LNCAP (cell line): ENCODE results near the gene PRDM5.

Experiments
- TF ChIP-seq, protein P1 (sequence below): fragments of 450-650 bp; IDR thresholded peaks from 2 replicates; pipeline ENCODE4 v1.5.1; 2017; ENCODE audit warnings: mild to moderate bottlenecking

The PRDM5 gene

DNA sequence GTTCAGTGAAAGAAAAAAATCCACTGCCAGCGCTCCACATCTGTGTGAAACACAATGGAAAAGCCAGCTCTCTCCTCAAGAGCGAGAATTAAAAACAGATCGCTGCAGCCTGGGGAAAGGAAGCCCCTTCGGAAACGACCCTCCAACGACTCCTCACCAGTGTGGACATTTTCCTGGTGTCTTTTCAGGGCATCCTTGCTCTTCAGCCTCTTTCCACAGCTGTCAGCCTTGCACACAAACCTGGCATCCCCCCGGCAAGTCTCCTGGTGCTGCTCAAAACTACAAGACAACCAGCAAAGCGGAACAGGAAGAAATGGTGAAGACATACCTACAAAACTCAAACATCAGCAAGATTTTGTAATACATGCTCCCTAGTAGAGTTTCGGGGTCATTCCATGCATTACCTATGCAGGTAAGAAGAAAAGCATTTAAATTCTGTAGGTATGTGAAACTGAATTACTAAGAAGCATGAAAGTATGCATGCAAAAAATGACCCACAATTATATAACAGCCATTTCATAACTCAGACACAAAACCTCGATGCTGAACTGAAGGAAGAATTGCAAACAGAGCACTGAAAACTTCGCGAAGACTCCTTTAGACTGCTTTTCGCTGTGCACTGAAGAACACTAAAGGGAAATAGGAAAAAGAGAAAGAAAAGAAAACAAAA, 106.1 kb downstream of the PRDM5 start:
- TF ChIP-seq, protein P1, sequence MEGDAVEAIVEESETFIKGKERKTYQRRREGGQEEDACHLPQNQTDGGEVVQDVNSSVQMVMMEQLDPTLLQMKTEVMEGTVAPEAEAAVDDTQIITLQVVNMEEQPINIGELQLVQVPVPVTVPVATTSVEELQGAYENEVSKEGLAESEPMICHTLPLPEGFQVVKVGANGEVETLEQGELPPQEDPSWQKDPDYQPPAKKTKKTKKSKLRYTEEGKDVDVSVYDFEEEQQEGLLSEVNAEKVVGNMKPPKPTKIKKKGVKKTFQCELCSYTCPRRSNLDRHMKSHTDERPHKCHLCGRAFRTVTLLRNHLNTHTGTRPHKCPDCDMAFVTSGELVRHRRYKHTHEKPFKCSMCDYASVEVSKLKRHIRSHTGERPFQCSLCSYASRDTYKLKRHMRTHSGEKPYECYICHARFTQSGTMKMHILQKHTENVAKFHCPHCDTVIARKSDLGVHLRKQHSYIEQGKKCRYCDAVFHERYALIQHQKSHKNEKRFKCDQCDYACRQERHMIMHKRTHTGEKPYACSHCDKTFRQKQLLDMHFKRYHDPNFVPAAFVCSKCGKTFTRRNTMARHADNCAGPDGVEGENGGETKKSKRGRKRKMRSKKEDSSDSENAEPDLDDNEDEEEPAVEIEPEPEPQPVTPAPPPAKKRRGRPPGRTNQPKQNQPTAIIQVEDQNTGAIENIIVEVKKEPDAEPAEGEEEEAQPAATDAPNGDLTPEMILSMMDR, result no peak

DNA sequence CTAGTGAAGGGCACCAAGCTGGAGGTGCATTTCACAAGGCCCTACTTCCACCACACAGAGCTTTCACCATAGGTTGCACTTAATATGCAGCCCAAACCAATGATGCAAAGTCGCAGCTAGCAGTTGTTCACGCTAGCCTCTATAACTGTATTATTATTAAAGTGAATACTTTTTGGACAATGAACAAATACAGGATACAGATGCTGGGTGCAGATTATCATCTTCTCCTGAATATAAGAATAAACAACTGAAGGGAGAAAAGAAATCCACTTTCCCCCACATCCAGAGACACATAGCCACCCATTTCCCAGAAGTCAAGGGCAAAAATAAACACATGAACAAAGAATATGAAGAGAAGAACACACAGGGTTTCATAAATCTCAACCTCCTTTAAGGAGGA, 107.2 kb downstream of the PRDM5 start:
- TF ChIP-seq, protein P1, result no peak

DNA sequence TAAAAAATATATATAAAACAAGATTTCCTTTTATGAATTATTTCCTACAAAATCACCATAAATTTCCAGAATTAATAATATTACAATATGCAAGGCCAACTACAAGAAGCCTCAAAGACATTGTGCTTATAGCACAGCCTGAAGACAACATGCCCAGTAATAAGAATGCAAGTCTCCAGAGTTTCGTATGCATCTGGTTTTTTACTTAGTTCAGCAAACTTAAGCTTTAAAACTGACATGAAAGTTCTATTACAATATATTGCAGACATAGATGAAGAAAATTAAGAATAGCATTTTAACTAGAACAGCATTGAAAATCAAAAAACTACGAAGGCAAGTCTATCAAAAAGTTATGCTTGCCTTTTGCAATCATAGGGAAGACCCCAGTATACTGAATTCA, 107.6 kb downstream of the PRDM5 start:
- TF ChIP-seq, protein P1, result no peak

DNA sequence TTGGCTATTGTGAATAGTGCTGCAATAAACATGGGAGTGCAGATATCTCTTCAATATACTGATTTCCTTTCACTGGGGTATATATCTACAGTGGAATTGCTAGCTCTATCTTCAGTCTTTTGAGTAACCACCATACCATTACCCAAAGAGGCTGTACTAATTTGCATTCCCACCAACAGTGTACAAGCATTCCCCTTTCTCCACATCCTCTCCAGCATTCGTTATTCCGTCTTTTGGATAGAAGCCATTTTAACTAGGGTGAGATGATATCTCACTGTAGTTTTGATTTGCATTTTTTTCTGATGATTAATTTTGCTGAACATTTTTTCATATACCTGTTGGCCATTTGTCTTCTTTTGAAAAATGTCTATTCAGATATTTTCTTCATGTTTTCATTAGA, 110.3 kb downstream of the PRDM5 start:
- TF ChIP-seq, protein P1, result no peak

DNA sequence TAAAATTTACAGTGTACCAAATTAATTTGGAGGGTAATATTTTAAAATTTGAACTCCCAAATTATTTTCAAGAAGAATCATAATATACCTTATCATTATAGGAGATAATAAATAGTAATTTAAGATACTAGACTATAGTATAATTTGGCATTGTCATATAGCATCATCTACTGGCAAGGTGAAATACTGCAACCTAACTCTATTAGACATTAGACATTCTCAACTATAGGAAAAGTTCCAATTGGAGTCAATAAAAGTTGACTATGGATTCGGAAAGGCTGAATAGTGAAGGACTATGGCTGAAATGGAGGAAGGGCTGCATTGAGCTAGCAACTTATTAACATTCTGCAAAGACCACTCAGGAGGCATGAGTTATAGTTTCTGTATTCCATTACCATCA, 113.0 kb downstream of the PRDM5 start:
- TF ChIP-seq, protein P1, result peak; percentile 35

DNA sequence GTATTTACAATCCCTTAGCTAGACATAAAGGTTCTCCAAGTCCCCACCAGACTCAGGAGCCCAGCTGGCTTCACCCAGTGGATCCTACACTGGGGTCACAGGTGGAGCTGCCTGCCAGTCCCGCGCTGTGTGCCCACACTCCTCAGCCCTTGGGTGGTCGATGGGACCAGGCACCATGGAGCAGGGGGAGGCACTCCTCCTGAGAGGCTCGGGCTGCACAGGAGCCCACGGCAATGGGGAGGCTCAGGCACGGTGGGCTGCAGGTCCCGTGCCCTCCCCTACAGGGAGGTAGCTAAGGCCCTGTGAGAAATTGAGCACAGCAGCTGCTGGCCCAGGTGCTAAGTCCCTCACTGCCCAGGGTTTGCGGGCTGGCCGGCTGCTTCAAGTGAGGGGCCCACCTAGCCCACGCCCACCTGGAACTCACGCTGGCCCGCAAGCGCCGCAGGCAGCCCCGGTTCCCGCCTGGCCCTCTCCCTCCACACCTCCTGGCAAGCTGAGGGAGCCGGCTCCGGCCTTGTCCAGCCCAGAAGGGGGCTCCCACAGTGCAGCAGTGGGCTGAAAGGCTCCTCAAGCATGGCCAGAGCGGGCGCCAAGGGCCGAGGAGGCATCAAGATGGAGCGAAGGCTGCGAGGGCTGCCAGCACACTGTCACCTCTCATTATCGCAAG, 113.9 kb downstream of the PRDM5 start:
- TF ChIP-seq, protein P1, result no peak

DNA sequence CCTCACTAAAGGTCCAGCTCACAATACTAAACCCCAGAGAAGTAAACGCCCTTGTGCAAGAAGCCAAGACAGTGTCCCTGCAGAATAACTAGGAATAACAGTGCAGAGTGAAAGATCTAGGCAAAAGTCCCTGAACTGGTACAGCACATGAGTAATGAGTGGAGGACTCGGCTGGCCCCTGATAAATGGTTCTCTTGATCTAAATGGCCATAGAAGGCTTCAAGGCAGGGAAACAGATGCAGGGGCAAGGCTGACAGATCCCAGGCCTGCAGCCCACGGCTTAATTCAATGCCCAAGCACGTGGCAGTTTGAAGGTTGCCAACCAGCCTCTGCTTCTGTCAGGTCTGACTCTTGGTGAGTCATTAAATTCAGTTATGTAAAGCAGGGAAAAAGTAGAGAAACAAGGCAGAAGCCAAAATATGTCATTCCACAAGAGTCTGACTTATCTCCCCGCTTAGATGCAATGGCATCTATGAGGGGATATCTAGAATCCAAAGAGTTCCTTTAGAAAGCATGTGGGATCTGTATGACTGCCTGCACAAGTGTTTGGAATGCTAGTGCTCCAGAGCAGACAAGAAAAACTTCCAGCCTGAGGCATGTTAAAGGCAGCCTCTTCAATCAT, 121.3 kb downstream of the PRDM5 start:
- TF ChIP-seq, protein P1, result no peak
